ENCODE measurements around the gene HELQ.

- TF ChIP-seq TAF1 (IDR thresholded peaks at IDR 0.05; ENCODE audit: borderline replicate concordance, low read depth, low read length) (no peak), POLR2AphosphoS5 (IDR thresholded peaks at IDR 0.05; ENCODE audit: low read depth, low read length) (no peak)
Measured at GRCh38 chr4:83449009-83449408, 6.6 kb downstream of the HELQ start.
